Fibroblast of villous mesenchyme (primary cell): Measurements from ENCODE around the gene ADRA2C. TPM values are rescaled to one million over a fixed set of nuclear protein-coding genes. Genes with fewer than 3 reads are reported as not detected.
A peak's percentile ranks its signal among the peaks of the same experiment; 100 is the strongest.

Experiments used
- DNase-seq: peaks from one replicate; pipeline ENCODE4 v3.0.0-alpha.2; 2010; ENCODE audit warnings: low read depth
- H3K4me3 ChIP-seq: 2 replicates; pipeline ENCODE4 v1.5.1; 2011; ENCODE audit warnings: low read depth, mild to moderate bottlenecking, low read length
- total RNA-seq: library from RNA; depleted of rRNA; stranded (reverse); fragments of >200 nt; gene quantifications from 2 replicates; pipeline ENCODE4 v1.2.3, GENCODE V29; 2012
- TF ChIP-seq, protein P1 (sequence below): IDR thresholded peaks from 2 replicates; pipeline ENCODE4 v1.5.1; 2012; ENCODE audit warnings: low read depth, mild to moderate bottlenecking, low read length; ENCODE audit not compliant: insufficient read depth

The ADRA2C gene
- total RNA-seq, 1 donor, result 2.2 TPM

DNA sequence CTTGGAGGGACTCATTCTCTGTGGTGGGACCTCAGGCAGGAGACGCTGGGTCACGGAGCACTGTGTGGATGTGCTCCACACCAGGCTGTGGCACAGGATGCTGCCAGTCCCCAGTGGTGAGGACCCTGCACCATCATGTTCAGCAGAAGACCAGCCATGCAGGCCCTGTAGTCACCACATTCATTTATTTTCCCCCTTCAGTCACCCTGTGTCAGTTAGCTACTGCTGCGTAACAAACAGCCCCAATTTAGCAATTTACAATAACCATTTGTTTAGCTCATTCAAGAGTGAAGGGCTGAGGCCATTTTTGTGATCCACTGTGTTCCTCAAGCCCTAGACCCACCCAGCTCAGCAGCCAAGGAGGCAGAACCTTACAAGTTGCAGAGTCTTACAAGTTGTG is 23.6 kb upstream of the ADRA2C start:
- no peak overlapping the region for H3K4me3 ChIP-seq
- TF ChIP-seq, protein P1, sequence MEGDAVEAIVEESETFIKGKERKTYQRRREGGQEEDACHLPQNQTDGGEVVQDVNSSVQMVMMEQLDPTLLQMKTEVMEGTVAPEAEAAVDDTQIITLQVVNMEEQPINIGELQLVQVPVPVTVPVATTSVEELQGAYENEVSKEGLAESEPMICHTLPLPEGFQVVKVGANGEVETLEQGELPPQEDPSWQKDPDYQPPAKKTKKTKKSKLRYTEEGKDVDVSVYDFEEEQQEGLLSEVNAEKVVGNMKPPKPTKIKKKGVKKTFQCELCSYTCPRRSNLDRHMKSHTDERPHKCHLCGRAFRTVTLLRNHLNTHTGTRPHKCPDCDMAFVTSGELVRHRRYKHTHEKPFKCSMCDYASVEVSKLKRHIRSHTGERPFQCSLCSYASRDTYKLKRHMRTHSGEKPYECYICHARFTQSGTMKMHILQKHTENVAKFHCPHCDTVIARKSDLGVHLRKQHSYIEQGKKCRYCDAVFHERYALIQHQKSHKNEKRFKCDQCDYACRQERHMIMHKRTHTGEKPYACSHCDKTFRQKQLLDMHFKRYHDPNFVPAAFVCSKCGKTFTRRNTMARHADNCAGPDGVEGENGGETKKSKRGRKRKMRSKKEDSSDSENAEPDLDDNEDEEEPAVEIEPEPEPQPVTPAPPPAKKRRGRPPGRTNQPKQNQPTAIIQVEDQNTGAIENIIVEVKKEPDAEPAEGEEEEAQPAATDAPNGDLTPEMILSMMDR, result no peak
- no peak for DNase-seq

DNA sequence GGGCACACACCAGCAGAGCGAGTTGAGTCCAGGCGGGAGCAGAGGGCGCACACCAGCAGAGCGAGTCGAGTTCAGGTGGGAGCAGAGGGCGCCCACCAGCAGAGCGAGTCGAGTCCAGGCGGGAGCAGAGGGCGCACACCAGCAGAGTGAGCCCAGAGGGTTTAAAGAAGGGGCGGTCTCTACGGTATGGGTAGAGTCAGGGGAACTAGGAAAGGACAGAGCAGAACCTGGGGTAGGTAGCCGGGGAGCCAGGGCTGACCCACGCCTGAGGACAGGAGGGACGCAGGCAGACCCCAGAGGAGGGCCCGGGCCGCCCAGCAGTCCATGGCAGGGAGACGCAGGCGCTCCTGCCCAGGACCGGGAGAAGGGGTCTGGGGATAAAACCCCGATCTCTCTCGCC is 22.0 kb upstream of the ADRA2C start:
- H3K4me3 ChIP-seq, result no peak overlapping the region
- no peak for DNase-seq
- TF ChIP-seq, protein P1, result no peak

DNA sequence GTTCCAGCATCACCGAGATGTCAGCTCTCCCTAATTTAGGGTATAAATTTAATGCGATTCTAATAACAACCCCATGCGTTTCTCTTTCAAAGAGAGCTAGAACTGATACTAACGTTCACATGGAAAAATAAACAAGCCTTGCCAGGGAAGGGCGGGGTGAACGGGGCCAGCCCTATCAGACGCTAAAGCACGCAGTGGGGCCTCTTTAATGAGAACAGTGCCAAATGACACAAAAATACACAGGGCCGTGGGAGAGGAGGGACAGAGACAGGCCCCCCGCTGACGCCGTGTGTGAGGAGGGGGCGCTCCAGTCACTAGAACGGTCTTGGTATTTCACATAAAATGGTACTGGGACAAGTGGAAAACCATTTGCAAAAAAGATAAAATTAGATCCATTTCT is 21.3 kb upstream of the ADRA2C start:
- TF ChIP-seq, protein P1, result no peak
- DNase-seq, result no peak
- H3K4me3 ChIP-seq, result no peak overlapping the region

DNA sequence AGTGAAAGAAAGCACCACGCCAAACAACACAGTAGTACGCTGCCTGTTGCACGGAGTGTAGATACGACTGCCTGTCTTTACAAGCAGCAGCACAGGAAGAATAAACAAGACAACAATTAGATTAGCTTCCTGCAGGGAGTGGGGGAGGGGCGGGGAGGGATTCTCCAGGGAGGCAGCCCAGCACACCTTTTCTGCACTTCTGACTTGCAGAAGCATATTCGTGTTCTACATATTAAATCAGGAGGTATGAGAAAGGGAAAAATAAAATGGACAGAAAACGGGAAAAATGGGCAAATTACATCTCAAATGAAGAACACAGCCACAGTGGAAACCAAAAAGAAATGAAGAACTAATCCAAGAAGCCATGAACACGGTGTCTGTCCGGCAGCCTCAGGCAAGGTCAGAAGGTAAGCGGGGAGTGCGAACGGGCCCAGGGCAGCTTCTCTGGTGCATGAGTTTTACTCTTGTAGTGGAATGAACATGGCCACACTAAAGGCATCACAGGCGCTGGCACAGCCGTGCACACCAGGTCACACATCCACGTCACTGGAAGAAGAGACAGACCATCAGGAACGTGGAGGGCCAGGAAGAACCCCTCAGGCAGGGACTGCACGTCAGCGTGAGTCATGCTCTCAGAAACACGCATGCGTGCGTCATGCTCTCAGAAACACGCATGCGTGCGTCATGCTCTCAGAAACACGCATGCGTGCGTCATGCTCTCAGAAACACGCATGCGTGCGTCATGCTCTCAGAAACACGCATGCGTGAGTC is 20.1 kb upstream of the ADRA2C start:
- DNase-seq, result peak; percentile 65
- H3K4me3 ChIP-seq, result peak overlapping the region; percentile 25
- TF ChIP-seq, protein P1, result no peak

DNA sequence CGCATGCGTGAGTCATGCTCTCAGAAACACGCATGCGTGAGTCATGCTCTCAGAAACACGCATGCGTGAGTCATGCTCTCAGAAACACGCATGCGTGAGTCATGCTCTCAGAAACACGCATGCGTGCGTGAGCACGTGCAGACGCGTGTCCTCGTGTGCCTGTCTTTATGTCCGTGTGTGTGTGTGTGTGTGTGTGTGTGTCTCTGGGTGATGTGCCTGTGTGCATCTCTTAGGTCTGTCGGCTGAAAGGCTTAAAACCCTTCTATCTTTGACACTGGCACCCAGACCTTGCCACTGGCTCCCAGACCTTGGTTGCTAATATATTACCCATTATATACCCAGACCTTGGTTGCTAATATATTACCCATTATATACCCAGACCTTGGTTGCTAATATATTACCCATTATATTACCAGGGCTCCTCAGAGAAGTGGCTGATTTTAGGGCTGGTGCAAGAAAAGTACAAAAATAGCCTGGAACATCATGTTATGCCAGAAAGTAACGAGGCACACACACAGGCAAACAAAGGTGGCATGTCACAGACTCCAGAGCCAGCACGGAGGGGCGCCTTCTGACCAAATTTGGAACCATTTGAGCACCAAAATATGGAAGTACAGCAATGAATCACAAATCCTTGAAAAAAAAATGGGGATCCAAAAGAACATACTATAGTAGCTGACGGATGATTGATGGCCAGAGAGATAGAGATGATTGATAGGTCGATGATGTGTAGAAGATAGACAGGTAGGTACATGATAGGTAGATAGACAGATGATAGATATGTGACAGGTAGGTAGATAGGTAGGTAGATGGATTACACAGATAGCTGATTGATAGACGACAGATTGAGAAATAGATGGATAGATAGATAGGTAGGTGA is 19.2 kb upstream of the ADRA2C start:
- TF ChIP-seq, protein P1, result no peak
- peak; percentile 27 for DNase-seq
- no peak overlapping the region for H3K4me3 ChIP-seq

DNA sequence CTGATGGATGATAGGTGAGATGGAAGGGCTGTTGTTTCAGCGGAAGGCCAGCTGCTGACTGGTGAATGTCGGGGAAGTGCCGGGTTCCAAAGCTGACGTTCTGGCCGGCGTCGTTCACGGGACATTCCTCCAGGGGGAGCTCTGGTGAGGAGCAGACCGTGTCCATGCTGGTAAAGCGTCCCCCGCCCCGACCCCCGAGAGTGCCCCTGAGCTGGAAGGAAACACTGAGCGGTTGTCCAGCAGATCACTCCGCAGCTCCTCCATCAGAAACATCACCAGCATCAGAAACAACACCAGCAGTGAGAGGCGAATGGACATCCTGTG is 18.6 kb upstream of the ADRA2C start:
- no peak for DNase-seq
- TF ChIP-seq, protein P1, result peak; percentile 27
- no peak overlapping the region for H3K4me3 ChIP-seq
